Measurements from ENCODE around the gene PRKCH.
A peak's percentile ranks its signal among the peaks of the same experiment; 100 is the strongest.

The PRKCH gene

DNA sequence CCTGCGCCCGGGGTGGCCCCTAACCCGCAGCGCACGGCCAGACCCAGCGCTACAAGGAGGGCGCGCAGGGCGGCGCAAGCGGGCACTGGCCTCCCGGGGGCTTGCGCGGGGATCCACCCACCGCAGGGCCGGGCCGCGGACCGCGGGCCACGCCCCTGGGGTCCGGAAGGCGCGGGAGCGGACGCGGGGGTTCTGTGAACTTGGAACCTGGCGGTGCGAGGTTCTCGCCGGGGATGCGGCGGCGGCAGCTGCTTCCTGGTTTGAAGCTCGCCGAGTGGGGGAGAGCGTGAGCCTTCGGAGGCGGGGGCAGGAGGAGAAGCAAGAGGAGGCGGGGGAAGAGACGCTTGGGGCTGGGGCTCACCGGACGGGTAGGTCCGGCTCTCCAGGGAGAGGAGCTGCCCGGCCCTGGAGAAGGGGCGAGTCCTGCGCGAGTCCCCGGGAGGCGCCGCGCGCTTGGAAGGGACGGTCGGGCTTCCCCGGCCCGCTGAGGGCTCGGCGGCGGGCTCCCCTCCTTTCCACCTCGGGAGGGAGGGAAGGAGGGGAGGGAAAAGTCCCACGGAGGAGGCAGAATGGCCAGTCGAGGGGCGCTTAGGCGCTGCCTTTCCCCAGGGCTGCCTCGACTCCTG is at the start of gene PRKCH:
Gene PRKCH, plus strand, starts transcription at position 195 of the 626 bp plus-strand sequence. CDS start 523 bp downstream, outside the sequence.
- DNase-seq (ENCODE audit: low read depth in 2 of 2), result peak; percentile 78 to 82

DNA sequence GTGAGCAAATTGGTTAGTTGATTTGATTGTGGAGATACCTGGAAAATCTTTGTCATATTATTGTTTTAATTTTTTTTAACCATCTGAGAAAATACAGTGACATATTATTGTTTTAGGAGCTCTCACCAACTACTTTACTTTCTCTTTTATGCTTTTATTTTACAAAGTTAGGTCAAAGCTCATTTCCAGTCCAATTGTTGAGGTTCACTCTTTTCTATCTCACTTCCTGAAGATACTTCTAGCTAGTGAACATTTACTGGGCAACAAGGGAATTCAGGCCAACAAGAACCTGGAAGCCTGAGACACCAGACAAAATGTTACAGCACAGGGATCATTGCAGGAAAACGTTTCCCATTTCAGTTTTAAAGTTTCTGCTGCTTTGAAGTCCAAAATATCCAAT is 44.1 kb upstream of the PRKCH start:
- DNase-seq (ENCODE audit: low read depth in 2 of 2), result no peak

DNA sequence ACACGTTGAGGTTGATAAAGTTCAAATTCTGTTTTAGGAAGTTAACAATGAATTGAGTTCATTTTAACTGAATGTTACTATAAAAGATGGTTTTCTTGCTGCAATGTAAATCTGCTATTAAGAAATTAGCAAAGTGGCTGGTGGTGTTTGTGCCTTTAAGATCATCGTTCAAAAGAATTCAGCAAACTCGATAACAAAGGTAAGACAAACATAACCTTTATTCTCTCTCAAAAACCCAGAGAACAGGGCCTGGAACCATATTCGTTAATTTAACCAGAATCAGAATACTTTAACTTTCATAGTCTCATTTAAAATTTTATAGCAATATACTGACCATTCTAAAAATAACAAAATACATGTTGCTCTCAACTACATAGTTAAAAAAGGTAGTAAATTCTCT is 43.6 kb upstream of the PRKCH start:
- no peak for DNase-seq (ENCODE audit: low read depth in 2 of 2)

DNA sequence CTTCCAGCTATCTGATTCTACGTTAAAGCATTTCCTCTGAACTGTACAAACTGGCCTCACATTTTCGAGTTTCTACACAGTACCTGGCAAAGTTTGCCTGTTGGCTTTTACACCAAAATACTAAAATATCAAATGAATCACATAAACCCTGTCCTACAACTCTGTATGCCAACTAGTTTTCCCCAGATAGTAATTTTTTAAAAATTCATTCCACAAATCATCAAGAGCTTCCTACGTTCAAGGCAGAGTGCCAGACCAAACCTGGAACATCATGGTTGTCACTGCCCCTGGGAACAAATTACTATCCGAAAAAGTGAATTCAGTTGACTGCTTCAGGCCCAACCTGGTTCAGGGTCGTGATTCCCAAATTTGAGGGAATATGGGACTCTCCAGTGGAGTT is 42.3 kb upstream of the PRKCH start:
- DNase-seq (ENCODE audit: low read depth in 2 of 2), result no peak

DNA sequence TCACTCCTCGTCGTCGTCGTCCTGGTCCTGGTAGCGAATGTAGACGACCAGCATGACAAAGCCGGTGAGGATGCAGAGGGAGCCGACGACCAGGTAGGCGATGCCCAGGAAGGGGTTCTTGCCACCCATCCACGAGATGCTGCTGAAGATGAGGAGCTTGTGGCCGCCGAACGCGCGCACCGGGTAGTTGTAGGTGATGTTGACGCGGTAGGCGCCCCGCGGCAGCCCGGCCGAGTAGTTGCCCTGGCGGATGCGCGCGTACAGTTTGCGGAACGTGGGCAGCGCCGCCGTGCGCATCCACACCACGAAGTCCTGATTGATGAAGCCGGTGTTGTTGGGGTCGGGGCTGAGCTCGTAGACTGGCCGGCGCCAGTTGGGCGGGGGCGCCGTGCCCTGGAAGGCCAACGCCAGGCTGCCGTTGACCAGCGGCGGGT is 41.3 kb upstream of the PRKCH start:
- DNase-seq (ENCODE audit: low read depth in 2 of 2), result peak in 1 of 2 donors; percentile 43

DNA sequence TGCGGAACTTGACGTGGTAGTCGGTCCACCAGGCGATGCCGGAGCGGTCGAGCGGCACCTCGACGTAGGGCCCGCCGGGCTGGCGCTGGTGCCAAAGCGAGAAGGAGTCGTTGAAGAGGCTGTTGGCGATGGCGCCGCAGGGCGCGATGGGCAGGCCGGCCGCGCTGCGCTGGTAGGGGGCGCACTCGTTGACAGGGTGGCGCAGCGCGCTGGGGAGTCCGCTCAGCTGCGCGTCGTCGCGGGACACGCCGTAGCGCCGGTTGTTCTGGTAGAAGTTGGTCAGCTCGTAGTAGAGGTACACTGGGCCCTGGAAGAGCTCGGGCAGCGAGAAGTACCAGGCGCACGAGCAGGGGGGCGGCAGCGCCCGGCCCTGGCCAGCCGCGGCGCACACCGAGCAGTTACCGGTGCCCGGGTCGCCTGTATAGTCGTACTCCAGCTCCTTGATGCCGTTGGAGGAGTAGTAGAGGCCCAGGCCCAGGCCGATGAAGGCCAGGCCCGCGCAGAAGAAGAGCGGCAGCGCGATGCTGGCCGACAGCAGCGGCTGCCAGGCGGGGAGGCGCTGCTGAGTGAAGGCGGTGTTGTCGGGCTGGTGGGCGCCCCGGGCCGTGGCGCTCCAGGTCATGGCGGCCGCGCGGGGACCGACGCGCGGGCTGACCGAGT is 40.7 kb upstream of the PRKCH start:
- peak; percentile 43 to 76 for DNase-seq (ENCODE audit: low read depth in 2 of 2)

DNA sequence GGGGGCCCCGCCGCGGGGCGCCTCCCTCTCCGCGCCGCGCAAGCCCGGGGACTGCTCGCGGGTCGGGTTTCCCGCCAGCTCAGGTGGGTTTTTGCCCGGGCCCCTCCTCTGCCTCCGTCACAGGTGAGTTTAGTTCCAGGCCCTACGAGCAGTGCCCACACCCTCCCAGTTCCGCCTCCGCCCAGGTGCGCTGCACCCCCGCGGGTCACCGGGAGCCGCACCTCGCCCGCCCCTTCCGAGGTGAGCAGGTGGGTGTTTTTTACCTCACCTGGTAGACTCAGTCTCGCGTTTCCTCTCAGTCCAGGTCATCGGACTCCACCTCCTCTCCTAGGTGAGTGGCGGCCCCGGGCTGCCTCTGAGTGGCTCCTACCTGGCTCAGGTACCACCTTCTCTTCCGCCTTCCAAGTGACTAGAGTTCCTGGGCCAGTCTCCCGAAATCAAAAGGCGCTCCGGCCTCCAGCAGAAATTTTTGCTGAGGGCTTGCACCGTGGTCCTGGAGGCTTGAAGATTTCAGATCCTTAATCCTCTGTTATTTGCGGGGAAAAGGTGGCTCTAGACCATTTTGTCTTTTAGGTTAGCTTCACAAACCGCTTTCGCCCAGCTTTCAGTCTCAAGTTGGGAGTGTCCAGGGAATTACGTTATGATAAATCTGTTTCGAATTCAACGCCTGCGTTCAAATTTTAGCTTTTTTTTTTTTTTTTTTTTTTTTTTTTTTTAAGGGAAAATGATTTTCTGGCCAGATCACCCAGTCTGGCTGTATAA is 40.0 kb upstream of the PRKCH start, which contains the start of gene TMEM30B:
Gene TMEM30B, minus strand, starts transcription at position 153 of the 762 bp plus-strand sequence. CDS start 191 bp downstream, outside the sequence.
- DNase-seq (ENCODE audit: low read depth in 2 of 2), result peak in 1 of 2 donors; percentile 38

DNA sequence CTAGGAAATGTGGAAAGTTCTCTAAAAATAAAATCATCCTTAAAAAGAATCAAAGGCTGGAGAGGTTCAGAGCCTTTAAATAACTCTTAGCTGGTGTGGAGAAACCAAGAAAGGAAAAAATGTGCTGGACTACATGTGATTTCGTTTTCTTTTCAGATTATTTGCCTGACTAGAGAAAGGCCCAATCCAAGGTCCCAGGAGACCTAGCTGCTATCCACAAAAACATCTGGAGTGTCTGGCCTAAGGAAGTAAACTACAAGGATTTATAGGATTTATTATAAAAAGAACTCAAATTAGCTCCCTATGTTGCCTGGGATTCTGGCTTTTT is 39.5 kb upstream of the PRKCH start:
- no peak for DNase-seq (ENCODE audit: low read depth in 2 of 2)

DNA sequence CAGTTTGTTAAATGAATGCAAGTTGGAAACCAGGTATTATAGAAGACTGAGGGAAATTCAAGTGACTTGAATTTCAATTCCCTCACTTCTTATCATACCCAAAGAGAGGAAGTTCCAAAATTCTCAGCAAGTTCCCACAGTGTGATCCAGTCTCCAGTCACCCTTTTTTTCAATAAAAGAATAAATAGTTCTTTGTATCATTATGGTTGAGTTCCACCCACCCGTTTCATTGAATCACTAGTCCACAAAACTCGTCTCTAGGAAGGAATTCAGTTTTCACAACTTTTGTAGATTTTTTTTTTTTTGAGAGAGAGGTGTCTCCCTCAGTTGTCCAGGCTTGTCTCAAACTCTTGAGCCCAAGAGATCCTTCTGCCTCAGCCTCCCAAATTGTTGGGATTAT is 38.6 kb upstream of the PRKCH start:
- DNase-seq (ENCODE audit: low read depth in 2 of 2), result no peak

DNA sequence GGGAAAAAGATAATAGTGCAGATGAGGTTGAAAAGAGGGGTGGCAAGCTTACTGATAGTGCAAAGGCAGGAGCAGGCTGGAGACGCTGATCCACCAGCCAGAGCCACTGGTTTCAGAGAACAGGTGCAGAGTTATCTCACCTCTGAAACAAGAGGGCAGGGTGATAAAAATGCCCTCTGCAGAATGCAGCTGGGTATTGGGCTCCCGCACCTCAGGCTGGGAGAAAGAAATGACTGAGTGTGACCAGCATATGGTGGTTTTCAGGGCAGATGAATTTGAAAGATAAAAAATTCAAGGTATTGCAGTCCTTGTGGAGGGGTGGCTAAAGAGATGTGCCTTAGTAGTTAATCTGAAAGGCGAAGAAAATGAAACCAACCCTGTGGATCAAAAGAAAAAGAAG is 37.4 kb upstream of the PRKCH start:
- no peak for DNase-seq (ENCODE audit: low read depth in 2 of 2)

DNA sequence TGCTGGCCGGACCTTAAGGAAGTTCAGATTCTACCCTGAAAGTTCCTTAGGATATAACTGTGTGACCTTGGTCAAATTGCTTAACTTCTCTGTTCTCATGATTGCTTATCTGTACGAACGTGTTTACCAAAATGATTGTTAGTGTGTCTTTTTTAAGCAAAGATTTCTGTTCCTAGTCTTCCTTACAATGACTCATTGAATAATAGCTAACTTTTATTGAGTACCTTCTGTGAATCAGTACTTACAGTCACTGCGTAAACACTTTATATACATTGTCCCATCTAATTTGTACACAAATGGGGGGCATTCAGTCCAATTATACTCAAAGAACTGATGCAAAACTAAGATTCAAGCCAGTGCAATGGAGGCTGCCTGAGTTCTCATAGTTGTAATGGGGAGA is 36.0 kb upstream of the PRKCH start:
- no peak for DNase-seq (ENCODE audit: low read depth in 2 of 2)

DNA sequence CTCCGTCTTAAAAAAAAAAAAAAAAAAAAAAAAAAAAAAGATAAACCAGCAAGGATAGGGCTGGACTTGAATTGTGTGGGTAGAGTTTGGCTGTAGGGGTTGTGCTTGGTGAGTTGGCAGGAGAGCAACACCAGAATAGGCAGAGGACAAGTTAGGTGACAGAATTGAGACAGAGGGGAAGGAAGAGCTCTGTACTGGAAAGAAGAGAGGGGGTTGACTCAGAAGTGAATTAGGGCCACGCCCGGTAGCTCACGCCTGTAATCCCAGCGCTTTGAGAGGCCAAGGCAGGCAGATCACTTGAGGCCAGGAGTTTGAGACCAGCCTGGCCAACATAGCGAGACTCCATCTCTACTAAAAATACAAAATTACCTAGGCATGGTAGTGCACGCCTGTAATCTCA is 34.2 kb upstream of the PRKCH start:
- no peak for DNase-seq (ENCODE audit: low read depth in 2 of 2)

DNA sequence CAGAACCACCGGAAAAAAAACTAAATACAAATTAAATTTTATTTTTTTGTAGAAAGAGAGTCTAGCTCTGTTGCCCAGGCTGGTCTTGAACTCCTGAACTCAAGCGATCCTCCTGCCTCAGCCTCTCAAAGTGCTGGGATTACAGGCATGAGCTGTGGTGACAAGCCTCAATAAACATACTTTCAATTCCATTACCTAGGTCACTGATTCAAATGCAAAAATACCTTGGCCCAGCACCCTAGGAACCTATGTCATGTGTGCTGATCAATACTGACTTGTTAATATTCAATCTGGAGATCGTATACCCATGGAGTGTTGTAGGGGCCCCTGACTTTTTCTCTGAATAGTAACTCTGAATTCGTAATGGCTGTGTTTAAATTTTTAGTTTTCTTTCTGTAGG is 33.2 kb upstream of the PRKCH start:
- no peak for DNase-seq (ENCODE audit: low read depth in 2 of 2)

DNA sequence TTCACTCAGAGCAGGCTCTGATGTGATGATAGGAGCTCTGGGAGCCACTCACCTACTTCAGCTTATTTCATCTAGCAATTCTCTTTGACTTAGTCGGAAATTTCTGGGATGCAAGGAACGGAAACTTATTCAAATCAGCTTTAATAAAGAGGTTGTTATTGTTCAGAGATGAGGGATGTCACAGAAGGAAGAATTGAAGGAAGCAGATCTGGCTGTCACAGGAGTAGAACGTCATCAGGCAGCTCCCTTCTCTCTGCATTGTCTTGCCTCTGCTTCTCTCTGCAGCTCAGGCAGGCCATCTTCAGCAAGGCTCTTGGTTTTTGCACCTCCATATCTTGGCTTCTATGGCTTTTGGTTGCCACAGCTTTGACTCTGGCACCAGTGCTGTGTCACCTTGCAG is 32.7 kb upstream of the PRKCH start:
- DNase-seq (ENCODE audit: low read depth in 2 of 2), result no peak

DNA sequence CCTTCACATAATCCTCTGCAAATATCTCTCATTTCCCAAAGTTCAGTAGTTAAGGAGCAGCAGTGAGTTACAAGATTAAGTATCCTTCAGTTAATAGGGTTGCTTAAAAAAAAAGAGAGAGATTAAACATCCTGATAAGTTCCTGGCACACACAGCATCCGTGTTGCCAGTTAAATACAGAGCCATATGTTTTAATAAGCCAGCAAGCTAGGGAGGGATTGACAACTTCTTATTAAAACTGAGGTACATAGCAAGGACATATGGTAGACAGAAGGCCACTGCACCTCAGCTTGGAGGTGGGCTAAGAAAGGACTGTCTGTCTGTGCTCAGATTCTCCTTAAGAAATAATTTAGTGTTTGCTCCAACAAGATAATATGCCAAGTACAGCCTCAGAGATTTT is 30.7 kb upstream of the PRKCH start:
- DNase-seq (ENCODE audit: low read depth in 2 of 2), result no peak

DNA sequence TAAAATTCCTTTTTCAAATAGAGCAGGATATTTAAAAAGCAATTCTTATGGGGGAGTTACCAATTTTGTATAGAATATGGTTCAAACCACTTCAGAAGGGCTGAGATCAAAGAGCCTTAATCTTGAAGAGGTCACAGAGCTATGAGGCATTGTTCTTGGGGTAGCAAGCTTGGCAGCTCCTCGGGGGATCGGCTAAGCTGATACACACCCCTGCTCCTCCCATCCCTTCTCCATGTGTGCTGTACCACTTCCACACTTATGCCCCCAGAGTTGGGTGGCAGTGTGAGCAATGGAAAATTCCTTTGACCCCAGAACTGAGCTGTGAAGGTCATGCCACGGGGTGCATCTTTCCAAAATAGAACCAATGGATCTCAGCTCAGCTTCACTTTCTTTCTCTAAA is 25.2 kb upstream of the PRKCH start:
- no peak for DNase-seq (ENCODE audit: low read depth in 2 of 2)

DNA sequence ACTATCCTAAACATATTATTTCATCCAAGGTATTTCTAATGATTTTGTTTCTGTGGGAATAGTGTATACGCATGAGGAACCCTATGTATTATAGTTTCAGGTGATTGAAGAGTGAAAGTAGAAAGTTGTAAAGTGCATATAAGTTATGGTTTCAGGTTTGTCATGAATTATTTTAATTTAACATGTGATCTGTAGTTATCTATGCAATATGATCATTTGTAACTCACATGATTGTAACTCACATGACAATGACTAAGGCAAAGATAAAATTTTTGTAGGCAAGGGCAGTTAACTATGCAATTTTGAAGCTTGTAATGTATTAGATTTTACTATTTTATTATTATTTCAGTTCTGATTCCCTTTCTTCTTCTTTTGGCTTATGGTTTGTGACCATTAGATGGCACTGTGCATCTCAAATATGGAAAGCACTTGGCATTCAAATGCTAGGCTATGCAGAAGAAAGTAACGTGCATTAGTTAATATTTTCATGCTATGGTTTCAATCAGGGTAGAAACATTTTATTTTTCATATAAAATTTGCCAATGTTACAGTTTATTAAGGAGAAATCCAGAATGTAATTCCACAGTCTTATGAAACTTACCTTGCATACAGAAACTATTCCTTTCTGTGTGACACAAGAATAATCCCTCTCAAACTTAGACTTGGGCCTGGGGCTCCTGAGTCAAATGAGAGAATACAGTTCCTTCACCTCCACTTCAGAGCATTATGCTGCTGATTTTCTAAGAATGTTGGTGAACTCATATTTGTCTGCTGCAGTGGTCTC is 24.5 kb upstream of the PRKCH start:
- no peak for DNase-seq (ENCODE audit: low read depth in 2 of 2)

DNA sequence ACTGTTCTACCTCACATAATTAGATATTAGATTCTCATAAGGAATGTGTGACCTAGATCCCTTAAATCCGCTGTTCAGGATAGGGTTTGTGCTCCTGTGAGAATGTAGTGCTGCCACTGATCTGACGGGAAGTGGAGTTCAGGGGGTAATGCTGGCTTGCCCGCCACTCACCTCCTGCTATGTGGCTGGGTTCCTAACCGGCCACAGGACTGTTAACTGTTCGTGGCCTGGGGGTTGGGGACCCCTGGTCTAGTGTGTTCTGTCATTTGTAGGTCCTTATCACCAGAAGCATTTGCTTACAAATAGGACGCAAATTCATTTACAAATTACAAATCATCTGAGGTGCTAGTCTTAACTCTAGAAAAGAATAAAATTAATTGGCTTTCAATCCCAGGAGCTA is 23.8 kb upstream of the PRKCH start:
- DNase-seq (ENCODE audit: low read depth in 2 of 2), result no peak

DNA sequence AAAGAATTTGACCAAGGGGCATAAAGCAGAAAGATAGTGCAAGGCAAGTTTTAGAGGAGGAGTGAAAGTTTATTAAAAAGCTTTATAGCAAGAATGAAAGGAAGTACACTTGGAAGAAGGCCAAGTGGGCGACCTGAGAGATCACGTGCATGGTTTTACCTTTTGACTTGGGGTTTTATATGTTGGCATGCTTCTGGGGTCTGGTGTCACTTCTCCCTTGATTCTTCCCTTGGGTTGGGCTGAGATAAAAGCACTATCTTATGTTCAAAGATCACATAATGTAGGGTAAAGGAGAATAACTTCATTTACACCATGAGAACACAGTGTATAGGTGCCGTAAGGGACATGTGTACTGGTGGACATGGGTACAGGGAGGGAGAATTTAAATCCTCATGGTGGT is 22.6 kb upstream of the PRKCH start:
- DNase-seq (ENCODE audit: low read depth in 2 of 2), result no peak

DNA sequence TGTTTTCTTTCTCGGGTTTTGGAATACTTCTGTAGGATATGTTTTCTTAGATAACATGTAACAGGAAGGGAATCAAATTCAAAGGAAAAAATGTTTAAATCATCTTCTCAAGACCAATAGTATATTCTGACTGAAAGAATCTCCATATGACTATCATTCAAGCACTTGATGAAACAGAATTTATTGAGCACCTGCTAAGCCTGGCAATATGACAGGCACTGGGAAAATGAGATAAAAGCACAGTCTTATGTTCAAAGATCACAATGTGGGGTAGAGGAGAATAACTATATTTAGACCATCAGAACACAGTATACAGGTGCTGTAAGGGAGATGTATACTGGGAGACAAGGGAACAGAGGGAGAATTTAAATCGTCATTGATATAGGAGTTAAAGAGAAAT is 21.2 kb upstream of the PRKCH start:
- no peak for DNase-seq (ENCODE audit: low read depth in 2 of 2)

DNA sequence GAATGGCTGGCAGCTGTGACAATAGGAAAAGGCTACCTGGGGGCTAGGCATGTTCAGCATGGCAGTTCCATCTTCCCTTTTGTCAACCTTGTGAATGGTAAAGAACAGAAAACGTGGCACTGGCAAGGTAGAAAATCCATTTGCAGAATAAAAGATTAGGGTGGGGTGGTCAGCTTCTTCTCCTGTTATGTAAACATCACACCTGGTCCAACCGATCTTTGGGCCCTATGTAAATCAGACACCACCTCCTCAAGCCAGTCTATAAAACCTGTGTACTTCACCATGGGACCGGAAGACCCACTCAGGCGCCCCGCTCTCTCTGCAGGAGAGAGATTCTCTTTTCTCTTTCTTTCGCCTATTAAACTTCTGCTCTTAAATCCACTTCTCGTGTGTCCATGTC is 20.6 kb upstream of the PRKCH start:
- DNase-seq (ENCODE audit: low read depth in 2 of 2), result no peak

DNA sequence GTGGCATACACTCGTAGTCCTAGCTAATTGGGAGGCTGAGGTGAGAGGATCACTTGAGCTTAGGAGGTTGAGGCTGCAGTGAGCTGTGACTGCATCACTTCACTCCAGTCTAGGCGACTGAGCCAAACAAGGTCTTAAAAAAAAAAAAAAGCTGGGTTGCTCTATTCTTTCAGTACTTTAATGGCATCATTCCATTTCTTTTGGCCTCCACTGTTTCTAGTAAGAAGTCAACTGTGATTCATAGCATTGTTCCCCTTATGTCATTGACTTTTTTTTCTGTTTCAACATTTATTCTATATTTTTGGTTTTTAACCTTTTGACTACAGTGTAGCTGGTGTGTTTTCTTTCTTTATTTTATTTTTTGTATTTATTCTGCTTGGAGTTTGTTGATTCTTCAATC is 16.7 kb upstream of the PRKCH start:
- DNase-seq (ENCODE audit: low read depth in 2 of 2), result no peak
